K562 (cell line): ENCODE measurements around the gene SDK1. TPM values are rescaled to one million over a fixed set of nuclear protein-coding genes. Genes with fewer than 3 reads are reported as not detected.

ENCODE experiments used
- ATAC-seq: fragments of 200-7000 bp; cut with Tn5 transposase; 3 replicates; pipeline ENCODE4 v1.9.1; 2020; ENCODE audit warnings: moderate library complexity
- BruUV-seq: library from RNA; stranded (reverse); fragments of 400-500 nt; replicated peaks from 2 replicates; lab custom pipeline; 2021; lab: Mats Ljungman, UMichigan
- CTCF ChIA-PET: fragments of 300-600 bp; formaldehyde crosslinking; extraction: SDS; loops from one replicate; lab custom pipeline; 2021; ENCODE audit warnings: low intra/inter-chr PET ratio; lab: Yijun Ruan, JAX
- POLR2A ChIA-PET: fragments of 300-600, 350-650 bp; sonication (Branson Sonifier 250); formaldehyde crosslinking; extraction: SDS; loops from one replicate; lab custom pipeline; 2021; ENCODE audit warnings: antibody characterized with exemption, inconsistent platforms; lab: Yijun Ruan, JAX
- DNase-seq, 4 experiments: peaks; one replicate each; pipeline versions ENCODE4 v3.0.0 to v3.0.0-alpha.2; 2011 to 2018; ENCODE audit warnings: low spot score in 3 of 4, mixed read lengths in 3 of 4; ENCODE audit errors: extremely low read depth in 1 of 4
- FAIRE-seq: peaks from 2 replicates; lab custom pipeline; 2011; peaks lifted over from hg19 to GRCh38; lab: Jason Lieb, UNC
- H2AFZ ChIP-seq: 2 replicates; pipeline ENCODE4 v1.6.0; 2011; ENCODE audit warnings: low read depth, low read length, control low read depth, inconsistent platforms
- H3K27ac ChIP-seq: fragments of 200-600 bp; 3 replicates; pipeline ENCODE4 v1.8.0; 2011; ENCODE audit warnings: low read depth, mild to moderate bottlenecking, control low read depth, inconsistent platforms, low read length, moderate library complexity, mixed read lengths; ENCODE audit errors: extremely low read depth
- H3K27me3 ChIP-seq, 2 experiments: fragments of 300-600 bp in 1 of 2; 2 replicates in 1 of 2; 3 replicates in 1 of 2; pipeline versions ENCODE4 v1.6.0 to v1.8.0; 2011; ENCODE audit warnings: inconsistent platforms in 2 of 2, low read length in 2 of 2, mild to moderate bottlenecking in 1 of 2, mixed read lengths in 1 of 2, moderate library complexity in 1 of 2; ENCODE audit not compliant: control insufficient read depth in 2 of 2, insufficient read depth in 2 of 2
- H3K36me3 ChIP-seq: fragments of 300-600 bp; 3 replicates; pipeline ENCODE4 v1.8.0; 2011; ENCODE audit warnings: mild to moderate bottlenecking, low read length, inconsistent platforms; ENCODE audit not compliant: control insufficient read depth, insufficient read depth
- H3K4me1 ChIP-seq, 2 experiments: fragments of 200-600 bp in 1 of 2; replicated peaks in 1 of 2; 2 replicates in 1 of 2; 3 replicates in 1 of 2; pipeline versions ENCODE4 v1.5.1 to v1.8.0; 2011; ENCODE audit warnings: inconsistent platforms in 2 of 2, low read length in 2 of 2, mild to moderate bottlenecking in 1 of 2, mixed read lengths in 1 of 2, moderate library complexity in 1 of 2; ENCODE audit not compliant: control insufficient read depth in 2 of 2, insufficient read depth in 2 of 2
- H3K4me2 ChIP-seq: 2 replicates; pipeline ENCODE4 v1.6.1; 2011; ENCODE audit warnings: low read length, control low read depth, inconsistent platforms, mixed read lengths; ENCODE audit not compliant: insufficient read depth
- H3K4me3 ChIP-seq: fragments of 200-600 bp; sonication (generic), shearing (Covaris generic); 2 replicates; pipeline ENCODE4 v1.5.1; 2016; ENCODE audit warnings: control low read depth, inconsistent platforms
- H3K79me2 ChIP-seq: fragments of 200-600 bp; 3 replicates; pipeline ENCODE4 v1.8.0; 2011; ENCODE audit warnings: low read length, inconsistent platforms; ENCODE audit not compliant: control insufficient read depth, insufficient read depth
- H3K9ac ChIP-seq, 2 experiments: 2 replicates each; pipeline versions ENCODE4 v1.6.0 to v1.6.1; 2011; ENCODE audit warnings: low read depth in 2 of 2, low read length in 2 of 2, control low read depth in 1 of 2, inconsistent platforms in 1 of 2, mild to moderate bottlenecking in 1 of 2, mixed read lengths in 1 of 2; ENCODE audit not compliant: insufficient read depth in 1 of 2
- H3K9me1 ChIP-seq: one replicate; pipeline ENCODE4 v1.6.0; 2011; ENCODE audit warnings: inconsistent platforms, mild to moderate bottlenecking, low read length, moderate library complexity; ENCODE audit not compliant: control insufficient read depth, insufficient read depth
- H3K9me3 ChIP-seq: replicated peaks from 2 replicates; pipeline ENCODE4 v1.5.1; 2011; ENCODE audit warnings: low read depth, low read length, inconsistent platforms; ENCODE audit not compliant: control insufficient read depth, insufficient read depth
- H4K20me1 ChIP-seq: replicated peaks from 2 replicates; pipeline ENCODE4 v1.6.1; 2011; ENCODE audit warnings: low read length, inconsistent platforms, mixed read lengths; ENCODE audit not compliant: control insufficient read depth, insufficient read depth
- CBFA2T3 ChIP-seq: fragments of 450-650 bp; IDR thresholded peaks from 2 replicates; pipeline ENCODE4 v1.6.1; 2017
- CCNT2 ChIP-seq: IDR thresholded peaks from 2 replicates; pipeline ENCODE4 v1.6.1; 2011; ENCODE audit warnings: borderline replicate concordance, low read depth, mild to moderate bottlenecking, moderate library complexity, mixed read lengths, low read length; ENCODE audit not compliant: insufficient read length; ENCODE audit errors: extremely low read depth
- CEBPB ChIP-seq: fragments of 450-650 bp; IDR thresholded peaks from 2 replicates; pipeline ENCODE4 v1.6.1; 2016; ENCODE audit warnings: missing genetic modification characterization, missing compliant biosample characterization
- DEAF1 ChIP-seq: fragments of 450-650 bp; formaldehyde crosslinking; IDR thresholded peaks from 2 replicates; pipeline ENCODE4 v1.4.0; 2020; ENCODE audit warnings: mild to moderate bottlenecking, moderate library complexity
- FOXA3 ChIP-seq, 2 experiments: fragments of 450-650 bp in 1 of 2; sonication (generic) in 1 of 2; formaldehyde crosslinking; IDR thresholded peaks in 1 of 2; conservative IDR thresholded peaks in 1 of 2; 2 replicates each; pipeline versions ENCODE4 v1.4.0 to v1.8.0; 2020 to 2022; ENCODE audit warnings: mild to moderate bottlenecking in 2 of 2, missing genetic modification reagents in 1 of 2
- GATAD2B ChIP-seq: fragments of 450-650 bp; IDR thresholded peaks from 2 replicates; pipeline ENCODE4 v1.6.1; 2017; ENCODE audit warnings: mild to moderate bottlenecking, borderline replicate concordance
- HNRNPH1 ChIP-seq: fragments of 200-400 bp; formaldehyde crosslinking; optimal IDR thresholded peaks from 2 replicates; pipeline ENCODE3; 2017; ENCODE audit warnings: low read depth, mild to moderate bottlenecking, low read length, moderate library complexity
- SP1 ChIP-seq: sonication (generic); formaldehyde crosslinking; IDR thresholded peaks from 2 replicates; pipeline ENCODE4 v1.8.1; 2022; ENCODE audit warnings: mild to moderate bottlenecking, missing genetic modification reagents
- SP2 ChIP-seq: IDR thresholded peaks from 2 replicates; pipeline ENCODE4 v1.6.1; 2011; ENCODE audit warnings: mild to moderate bottlenecking, low read depth, low read length, moderate library complexity; ENCODE audit not compliant: poor library complexity, severe bottlenecking; ENCODE audit errors: extremely low read depth
- TAF7 ChIP-seq: fragments of 450-650 bp; IDR thresholded peaks from 2 replicates; pipeline ENCODE4 v1.6.1; 2016; ENCODE audit warnings: missing genetic modification characterization, missing compliant biosample characterization
- USF2 ChIP-seq: sonication (generic); formaldehyde crosslinking; IDR thresholded peaks from 2 replicates; pipeline ENCODE4 v1.5.0; 2020; ENCODE audit warnings: missing genetic modification reagents
- ZNF23 ChIP-seq: fragments of 250-450 bp; sonication (Bioruptor Pico); IDR thresholded peaks from 2 replicates; pipeline ENCODE4 v1.4.0; 2020; ENCODE audit warnings: mild to moderate bottlenecking
- WGBS: fragments of 100-300 bp; shearing (Covaris generic); methylation state at CpG from one replicate; pipeline ENCODE4 v1.1.6; 2016; ENCODE audit warnings: low coverage, mixed read lengths; ENCODE audit not compliant: insufficient coverage; ENCODE audit errors: missing lambda C conversion rate; 5-methylcytosine and 5-hydroxymethylcytosine counted together
- in situ Hi-C: fragments of 300-500 bp; cut with MboI; formaldehyde crosslinking; loops from 4 replicates; pipeline ENCODE4 v1.15.0; 2018; ENCODE audit warnings: inconsistent platforms, mixed read lengths
- intact Hi-C: fragments of 100-400 bp; cut with micrococcal nuclease; formaldehyde crosslinking; loops from 2 replicates; pipeline ENCODE4 v1.14.2; 2022
- polyA plus RNA-seq, 8 experiments: library from polyadenylated mRNA; depleted of rRNA in 4 of 8; stranded (reverse) in 5 of 8; unstranded in 3 of 8; fragments of >200 nt; fragmentation: Nextera tagmentation in 2 of 8; fragmentation: Illumina TruSeq in 1 of 8; extraction: Ambion mirVana in 2 of 8; extraction: Trizol in 1 of 8; gene quantifications; 2 replicates each; pipeline versions ENCODE4 v1.2.1 to v1.2.3, GENCODE V29; 2011 to 2014; ENCODE audit warnings: inconsistent platforms in 1 of 8, missing spikeins in 1 of 8
- total RNA-seq, 7 experiments: library from RNA; depleted of rRNA in 6 of 7; stranded (reverse); fragments of >200 nt in 6 of 7; fragmentation: Illumina TruSeq in 2 of 7; extraction: Trizol in 2 of 7; gene quantifications; 2 replicates each; pipeline versions ENCODE4 v1.2.1 to v1.2.3, GENCODE V29; 2011 to 2021; ENCODE audit warnings: low replicate concordance in 1 of 7

SDK1 gene
- total and polyA plus RNA-seq, 9 of the 15 experiments (the other 6 are each of a cell fraction or from before 2014, with no cell fraction given): 0.16 TPM; not detected in 8

GRCh38 chr7:3432911-3433310, 131.9 kb downstream of the SDK1 start:
- H3K27me3 ChIP-seq: 0 out of 5 replicates have a peak, but pooled peaks cover 0 to 3% of the 10 kb centered on the region in 2 experiments
- H3K27ac ChIP-seq: no peak overlapping the region
- FAIRE-seq (no peak), DNase-seq (no peak), ATAC-seq (no peak)
- H3K4me2 ChIP-seq: no peak overlapping the region
- H3K79me2 ChIP-seq: no peaks in the 10 kb centered on the region
- BruUV-seq: no TSS peak
- in situ Hi-C loops: no loop called here
- intact Hi-C loops: no loop called here
- no peaks in the 10 kb centered on the region for H4K20me1 ChIP-seq
- no peak overlapping the region for H2AFZ ChIP-seq
- no peaks in the 10 kb centered on the region for H3K4me1 ChIP-seq
- H3K9ac ChIP-seq: no peak overlapping the region
- ChIA-PET CTCF (no interaction called here), POLR2A (no interaction called here)
- no peak overlapping the region for H3K4me3 ChIP-seq
- TF ChIP-seq FOXA3 (CRISPR knock-in tag; conservative IDR thresholded peaks at IDR 0.05 in 1 of 2, IDR thresholded peaks at IDR 0.05 in 1 of 2): no peak
- TF ChIP-seq GATAD2B: no peak
- no peak for TF ChIP-seq DEAF1 (CRISPR knock-in tag)
- TF ChIP-seq SP2: no peak
- TF ChIP-seq CCNT2: no peak
- no peak for TF ChIP-seq TAF7 (tag)
- TF ChIP-seq HNRNPH1: no peak
- no peak for TF ChIP-seq CBFA2T3
- TF ChIP-seq USF2 (CRISPR knock-in tag): no peak
- no peak for TF ChIP-seq CEBPB (tag)
- no peak for TF ChIP-seq ZNF23 (CRISPR knock-in tag)
- no peak for TF ChIP-seq SP1
- H3K9me3 ChIP-seq: no peaks in the 10 kb centered on the region
- WGBS: 3% methylated on average over 4 of the region's 4 CpGs
- H3K9me1 ChIP-seq: no peaks in the 10 kb centered on the region
- H3K36me3 ChIP-seq: no peaks in the 10 kb centered on the region
